ENCODE results near the gene SCML1. TPM values are rescaled to one million over a fixed set of nuclear protein-coding genes. Genes with fewer than 3 reads are reported as not detected.

SCML1 gene
- total RNA-seq, 1 experiment from 2014 or later = 2.7 TPM

- no peak overlapping the region for H3K4me2 ChIP-seq (ENCODE audit: low read length)
- no peaks in the 10 kb centered on the region for H3K4me1 ChIP-seq (ENCODE audit: control insufficient read depth in 1 of 2, insufficient read depth in 2 of 2, low read length in 2 of 2)
- no peak for TF ChIP-seq CBX3 (IDR thresholded peaks at IDR 0.05; ENCODE audit: low read depth)
- no peak for TF ChIP-seq CTCF (IDR thresholded peaks at IDR 0.05 in 2 of 3, conservative IDR thresholded peaks at IDR 0.05 in 1 of 3; ENCODE audit: borderline replicate concordance in 1 of 3, insufficient read depth in 1 of 3, low read depth in 2 of 3, low read length in 2 of 3)
- TF ChIP-seq, protein P1, sequence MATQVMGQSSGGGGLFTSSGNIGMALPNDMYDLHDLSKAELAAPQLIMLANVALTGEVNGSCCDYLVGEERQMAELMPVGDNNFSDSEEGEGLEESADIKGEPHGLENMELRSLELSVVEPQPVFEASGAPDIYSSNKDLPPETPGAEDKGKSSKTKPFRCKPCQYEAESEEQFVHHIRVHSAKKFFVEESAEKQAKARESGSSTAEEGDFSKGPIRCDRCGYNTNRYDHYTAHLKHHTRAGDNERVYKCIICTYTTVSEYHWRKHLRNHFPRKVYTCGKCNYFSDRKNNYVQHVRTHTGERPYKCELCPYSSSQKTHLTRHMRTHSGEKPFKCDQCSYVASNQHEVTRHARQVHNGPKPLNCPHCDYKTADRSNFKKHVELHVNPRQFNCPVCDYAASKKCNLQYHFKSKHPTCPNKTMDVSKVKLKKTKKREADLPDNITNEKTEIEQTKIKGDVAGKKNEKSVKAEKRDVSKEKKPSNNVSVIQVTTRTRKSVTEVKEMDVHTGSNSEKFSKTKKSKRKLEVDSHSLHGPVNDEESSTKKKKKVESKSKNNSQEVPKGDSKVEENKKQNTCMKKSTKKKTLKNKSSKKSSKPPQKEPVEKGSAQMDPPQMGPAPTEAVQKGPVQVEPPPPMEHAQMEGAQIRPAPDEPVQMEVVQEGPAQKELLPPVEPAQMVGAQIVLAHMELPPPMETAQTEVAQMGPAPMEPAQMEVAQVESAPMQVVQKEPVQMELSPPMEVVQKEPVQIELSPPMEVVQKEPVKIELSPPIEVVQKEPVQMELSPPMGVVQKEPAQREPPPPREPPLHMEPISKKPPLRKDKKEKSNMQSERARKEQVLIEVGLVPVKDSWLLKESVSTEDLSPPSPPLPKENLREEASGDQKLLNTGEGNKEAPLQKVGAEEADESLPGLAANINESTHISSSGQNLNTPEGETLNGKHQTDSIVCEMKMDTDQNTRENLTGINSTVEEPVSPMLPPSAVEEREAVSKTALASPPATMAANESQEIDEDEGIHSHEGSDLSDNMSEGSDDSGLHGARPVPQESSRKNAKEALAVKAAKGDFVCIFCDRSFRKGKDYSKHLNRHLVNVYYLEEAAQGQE (IDR thresholded peaks at IDR 0.05; ENCODE audit: low read depth) = no peak
- ChIA-PET RAD21 (ENCODE audit: low non-redundant PET in 1 of 2, low total read pairs in 2 of 2, uncharacterized antibody in 2 of 2, unreplicated experiment in 2 of 2) (no interaction called here), CTCF (no interaction called here), POLR2A (no interaction called here)
- no peaks in the 10 kb centered on the region for H3K27me3 ChIP-seq (ENCODE audit: insufficient read depth, low read length)
- no peaks in the 10 kb centered on the region for H3K9me2 ChIP-seq (ENCODE audit: insufficient read depth)
- DNase-seq (ENCODE audit: low read depth, low spot score) (no peak), ATAC-seq (no peak)
- no peak overlapping the region for H3K27ac ChIP-seq (ENCODE audit: low read depth, low read length)
- no peaks in the 10 kb centered on the region for H3K9me3 ChIP-seq (ENCODE audit: control insufficient read depth in 1 of 2, insufficient read depth in 1 of 2, low read depth in 1 of 2, low read length in 2 of 2)
- intact Hi-C loops (cut with micrococcal nuclease) = loop anchor here (10.0 kb wide), 1 partner anchor 1586 kb away; no protein-coding TSS in a partner anchor
- H3K36me3 ChIP-seq (ENCODE audit: control insufficient read depth in 1 of 2, insufficient read depth in 2 of 2, low read length in 2 of 2) = no peaks in the 10 kb centered on the region; a peak in 1 of 4 replicates
- H4K20me1 ChIP-seq (ENCODE audit: insufficient read depth) = no peaks in the 10 kb centered on the region
- no peak overlapping the region for H2AFZ ChIP-seq (ENCODE audit: low read depth, low read length, poor library complexity, severe bottlenecking)
- H3K4me3 ChIP-seq (replicated peaks in 1 of 2; ENCODE audit: low read depth in 1 of 2, low read length in 2 of 2) = no peak overlapping the region
- no peak overlapping the region for H3K9ac ChIP-seq (ENCODE audit: low read length)
- BruUV-seq (replicated peaks) = no TSS peak
- no peaks in the 10 kb centered on the region for H3K79me2 ChIP-seq (ENCODE audit: insufficient read depth, low read length)
These were observed 11.4 kb downstream of the SCML1 start for GRCh38 chrX:17748684-17749083.

Measured in HCT116 (cell line).